ENCODE results near the gene PSMC5. TPM values are rescaled to one million over a fixed set of nuclear protein-coding genes. Genes with fewer than 3 reads are reported as not detected.

PSMC5 gene
- total and polyA plus RNA-seq, 9 of the 15 experiments (the other 6 are each of a cell fraction or from before 2014, with no cell fraction given) = 89.2 to 393 (median 161) TPM

DNA sequence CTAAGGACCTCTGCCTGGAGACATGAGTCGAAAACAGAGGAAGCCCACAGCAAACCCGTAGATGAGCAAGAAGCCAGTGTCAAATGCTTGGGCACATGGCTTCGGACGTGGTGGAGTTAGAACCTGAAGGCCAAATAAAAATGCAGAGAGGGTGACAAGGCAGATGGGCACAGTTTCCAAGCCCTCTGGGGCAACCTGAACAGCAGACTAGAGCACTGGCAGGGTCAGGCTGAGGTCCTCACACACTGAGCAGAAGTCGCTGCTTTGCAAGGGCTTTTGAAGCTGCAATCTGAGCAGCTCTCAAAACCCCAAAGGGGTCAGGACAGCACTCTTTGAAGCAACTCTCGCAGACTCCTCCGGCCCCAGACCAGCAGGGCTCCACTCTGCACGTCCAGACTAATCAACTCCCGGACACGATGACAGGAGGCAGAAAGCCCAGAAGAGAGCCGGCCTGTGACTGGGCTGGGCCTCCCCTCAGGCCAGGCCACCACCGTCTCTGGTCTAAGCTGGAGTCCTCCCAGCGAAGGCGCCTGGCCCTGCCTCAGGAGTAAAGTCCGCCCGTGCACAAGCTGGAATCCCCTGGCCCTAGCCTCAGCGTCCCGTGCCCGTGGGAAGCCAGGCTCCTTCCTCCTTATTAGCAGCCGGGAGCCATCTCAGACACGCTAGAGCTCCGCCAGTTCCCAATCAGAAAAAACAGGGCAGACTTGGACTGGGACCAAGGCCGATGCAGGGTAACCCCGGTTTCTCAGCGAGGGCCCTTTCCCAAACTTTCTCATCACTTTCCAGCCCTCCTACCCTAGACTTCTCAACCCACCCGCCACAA, 14.3 kb downstream of the PSMC5 start (continued):
- TF ChIP-seq, protein P1, sequence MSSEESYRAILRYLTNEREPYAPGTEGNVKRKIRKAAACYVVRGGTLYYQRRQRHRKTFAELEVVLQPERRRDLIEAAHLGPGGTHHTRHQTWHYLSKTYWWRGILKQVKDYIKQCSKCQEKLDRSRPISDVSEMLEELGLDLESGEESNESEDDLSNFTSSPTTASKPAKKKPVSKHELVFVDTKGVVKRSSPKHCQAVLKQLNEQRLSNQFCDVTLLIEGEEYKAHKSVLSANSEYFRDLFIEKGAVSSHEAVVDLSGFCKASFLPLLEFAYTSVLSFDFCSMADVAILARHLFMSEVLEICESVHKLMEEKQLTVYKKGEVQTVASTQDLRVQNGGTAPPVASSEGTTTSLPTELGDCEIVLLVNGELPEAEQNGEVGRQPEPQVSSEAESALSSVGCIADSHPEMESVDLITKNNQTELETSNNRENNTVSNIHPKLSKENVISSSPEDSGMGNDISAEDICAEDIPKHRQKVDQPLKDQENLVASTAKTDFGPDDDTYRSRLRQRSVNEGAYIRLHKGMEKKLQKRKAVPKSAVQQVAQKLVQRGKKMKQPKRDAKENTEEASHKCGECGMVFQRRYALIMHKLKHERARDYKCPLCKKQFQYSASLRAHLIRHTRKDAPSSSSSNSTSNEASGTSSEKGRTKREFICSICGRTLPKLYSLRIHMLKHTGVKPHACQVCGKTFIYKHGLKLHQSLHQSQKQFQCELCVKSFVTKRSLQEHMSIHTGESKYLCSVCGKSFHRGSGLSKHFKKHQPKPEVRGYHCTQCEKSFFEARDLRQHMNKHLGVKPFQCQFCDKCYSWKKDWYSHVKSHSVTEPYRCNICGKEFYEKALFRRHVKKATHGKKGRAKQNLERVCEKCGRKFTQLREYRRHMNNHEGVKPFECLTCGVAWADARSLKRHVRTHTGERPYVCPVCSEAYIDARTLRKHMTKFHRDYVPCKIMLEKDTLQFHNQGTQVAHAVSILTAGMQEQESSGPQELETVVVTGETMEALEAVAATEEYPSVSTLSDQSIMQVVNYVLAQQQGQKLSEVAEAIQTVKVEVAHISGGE (CRISPR knock-in tag; IDR thresholded peaks at IDR 0.05) = 0 out of 6 replicates have a peak, but pooled peaks of 1 of the 3 experiments have one; percentile 15
- TF ChIP-seq TAF1 (IDR thresholded peaks at IDR 0.05; ENCODE audit: control insufficient read depth, extremely low read depth, insufficient read depth, low read length, severe bottlenecking) (peak; percentile 24), STAT5B (CRISPR knock-in tag; IDR thresholded peaks at IDR 0.05) (no peak), KDM5B (IDR thresholded peaks at IDR 0.05; ENCODE audit: insufficient replicate concordance, low read depth, low read length) (peak; percentile 17), HDAC1 (IDR thresholded peaks at IDR 0.05) (0 out of 4 replicates have a peak, but pooled peaks of 1 of the 2 experiments have one; percentile 15), E2F3 (CRISPR knock-in tag; IDR thresholded peaks at IDR 0.05) (no peak)
- TF ChIP-seq, protein P2, sequence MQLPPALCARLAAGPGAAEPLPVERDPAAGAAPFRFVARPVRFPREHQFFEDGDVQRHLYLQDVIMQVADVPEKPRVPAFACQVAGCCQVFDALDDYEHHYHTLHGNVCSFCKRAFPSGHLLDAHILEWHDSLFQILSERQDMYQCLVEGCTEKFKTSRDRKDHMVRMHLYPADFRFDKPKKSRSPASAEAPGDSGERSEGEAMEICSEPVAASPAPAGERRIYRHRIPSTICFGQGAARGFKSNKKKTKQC (CRISPR knock-in tag; IDR thresholded peaks at IDR 0.05) = 0 out of 2 replicates have a peak, but pooled peaks have one; percentile 40

Measured in K562 (cell line).